Measurements from ENCODE around the gene FXYD7. TPM values are rescaled to one million over a fixed set of nuclear protein-coding genes. Genes with fewer than 3 reads are reported as not detected.

The FXYD7 gene
- total RNA-seq, 1 donor from 2014 or later, result 3.4 TPM

GRCh38 chr19:35170359-35171061 is 27.5 kb downstream of the FXYD7 start:
- no peak overlapping the region for H3K4me3 ChIP-seq
- peaks cover 9% of the 10 kb centered on the region for H3K4me1 ChIP-seq
- peaks cover 11% of the 10 kb centered on the region for H3K9me3 ChIP-seq
- peak in 1 of 2 donors; percentile 44 for TF ChIP-seq POLR2AphosphoS5 (IDR thresholded peaks at IDR 0.05; ENCODE audit: insufficient read depth in 1 of 2, low read depth in 1 of 2)
- no peak for TF ChIP-seq CTCF (IDR thresholded peaks at IDR 0.05)
- no peak for TF ChIP-seq POLR2A (IDR thresholded peaks at IDR 0.05)
- intact Hi-C loops (cut with DNase I), result no loop called here
- no peak overlapping the region for H3K27ac ChIP-seq
- no peaks in the 10 kb centered on the region for H3K27me3 ChIP-seq
- H3K36me3 ChIP-seq, result peaks cover 0 to 18% of the 10 kb centered on the region in 2 donors
- DNase-seq (ENCODE audit: extremely low spot score in 2 of 2), result peak in 1 of 2 donors; percentile 89

- TF ChIP-seq POLR2AphosphoS5 (IDR thresholded peaks at IDR 0.05; ENCODE audit: insufficient read depth in 1 of 2, low read depth in 1 of 2) (no peak), POLR2A (IDR thresholded peaks at IDR 0.05) (no peak), CTCF (IDR thresholded peaks at IDR 0.05) (no peak)
- Histone ChIP-seq H3K27ac (no peak overlapping the region), H3K27me3 (no peaks in the 10 kb centered on the region), H3K36me3 (peaks cover 0 to 6% of the 10 kb centered on the region in 2 donors), H3K4me1 (peaks cover 19% of the 10 kb centered on the region), H3K9me3 (peaks cover under 1% of the 10 kb centered on the region), H3K4me3 (no peak overlapping the region)
- intact Hi-C loops (cut with DNase I), result no loop called here
- no peak for DNase-seq (ENCODE audit: extremely low spot score in 2 of 2)
Measured at GRCh38 chr19:35171730-35172129, 28.7 kb downstream of the FXYD7 start.

GRCh38 chr19:35174226-35174625 is 31.2 kb downstream of the FXYD7 start:
- no peaks in the 10 kb centered on the region for H3K9me3 ChIP-seq
- H3K27me3 ChIP-seq, result no peaks in the 10 kb centered on the region
- intact Hi-C loops (cut with DNase I), result no loop called here
- H3K4me1 ChIP-seq, result peaks cover 19% of the 10 kb centered on the region
- TF ChIP-seq POLR2AphosphoS5 (IDR thresholded peaks at IDR 0.05; ENCODE audit: insufficient read depth in 1 of 2, low read depth in 1 of 2) (no peak), CTCF (IDR thresholded peaks at IDR 0.05) (no peak), POLR2A (IDR thresholded peaks at IDR 0.05) (no peak)
- no peak for DNase-seq (ENCODE audit: extremely low spot score in 2 of 2)
- H3K36me3 ChIP-seq, result no peaks in the 10 kb centered on the region
- H3K27ac ChIP-seq, result no peak overlapping the region
- no peak overlapping the region for H3K4me3 ChIP-seq

- Histone ChIP-seq H3K36me3 (no peaks in the 10 kb centered on the region), H3K27me3 (no peaks in the 10 kb centered on the region), H3K4me3 (no peak overlapping the region), H3K9me3 (no peaks in the 10 kb centered on the region), H3K4me1 (peaks cover 19% of the 10 kb centered on the region), H3K27ac (peak overlapping the region; percentile 45)
- DNase-seq (ENCODE audit: extremely low spot score in 2 of 2), result peak in 1 of 2 donors; percentile 89
- TF ChIP-seq CTCF (IDR thresholded peaks at IDR 0.05), result no peak
- no peak for TF ChIP-seq POLR2AphosphoS5 (IDR thresholded peaks at IDR 0.05; ENCODE audit: insufficient read depth in 1 of 2, low read depth in 1 of 2)
- peak in 1 of 2 donors; percentile 5 for TF ChIP-seq POLR2A (IDR thresholded peaks at IDR 0.05)
- intact Hi-C loops (cut with DNase I), result no loop called here
Measured at GRCh38 chr19:35176181-35176570, 33.1 kb downstream of the FXYD7 start.
